Measurements from ENCODE around the gene ZNF367. TPM values are rescaled to one million over a fixed set of nuclear protein-coding genes. Genes with fewer than 3 reads are reported as not detected.

ZNF367 gene
- total RNA-seq, 1 donor from 2014 or later, result 4.3 TPM

DNA sequence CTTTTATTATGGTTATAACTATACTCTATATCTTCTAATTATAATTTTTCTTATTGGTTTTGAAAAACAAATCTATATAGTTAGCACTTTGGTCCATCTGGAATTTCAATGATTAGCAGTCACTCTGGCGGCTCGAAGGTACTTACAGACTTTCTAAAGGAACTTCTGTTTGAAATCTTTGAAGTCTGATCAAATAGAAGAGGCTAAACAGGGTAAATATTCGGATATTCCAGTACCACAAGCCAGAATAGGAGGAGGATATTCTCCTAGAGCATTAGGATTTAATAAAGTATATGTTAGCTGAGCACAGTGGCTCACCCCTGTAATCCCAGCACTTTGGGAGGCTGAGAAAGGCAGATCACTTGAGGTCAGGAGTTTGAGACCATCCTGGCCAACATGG is 77.5 kb downstream of the ZNF367 start:
- Mint-ChIP-seq H3K27me3 (no peaks in the 10 kb centered on the region), H3K9me3 (no peaks in the 10 kb centered on the region), H3K27ac (no peak overlapping the region), H3K4me1 (no peaks in the 10 kb centered on the region), H3K36me3 (ENCODE audit: low read depth) (no peaks in the 10 kb centered on the region), H3K4me3 (no peak overlapping the region)
- DNase-seq, result no peak
- TF ChIP-seq, protein P1, sequence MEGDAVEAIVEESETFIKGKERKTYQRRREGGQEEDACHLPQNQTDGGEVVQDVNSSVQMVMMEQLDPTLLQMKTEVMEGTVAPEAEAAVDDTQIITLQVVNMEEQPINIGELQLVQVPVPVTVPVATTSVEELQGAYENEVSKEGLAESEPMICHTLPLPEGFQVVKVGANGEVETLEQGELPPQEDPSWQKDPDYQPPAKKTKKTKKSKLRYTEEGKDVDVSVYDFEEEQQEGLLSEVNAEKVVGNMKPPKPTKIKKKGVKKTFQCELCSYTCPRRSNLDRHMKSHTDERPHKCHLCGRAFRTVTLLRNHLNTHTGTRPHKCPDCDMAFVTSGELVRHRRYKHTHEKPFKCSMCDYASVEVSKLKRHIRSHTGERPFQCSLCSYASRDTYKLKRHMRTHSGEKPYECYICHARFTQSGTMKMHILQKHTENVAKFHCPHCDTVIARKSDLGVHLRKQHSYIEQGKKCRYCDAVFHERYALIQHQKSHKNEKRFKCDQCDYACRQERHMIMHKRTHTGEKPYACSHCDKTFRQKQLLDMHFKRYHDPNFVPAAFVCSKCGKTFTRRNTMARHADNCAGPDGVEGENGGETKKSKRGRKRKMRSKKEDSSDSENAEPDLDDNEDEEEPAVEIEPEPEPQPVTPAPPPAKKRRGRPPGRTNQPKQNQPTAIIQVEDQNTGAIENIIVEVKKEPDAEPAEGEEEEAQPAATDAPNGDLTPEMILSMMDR (IDR thresholded peaks at IDR 0.05), result no peak
- intact Hi-C loops (cut with micrococcal nuclease), result no loop called here
- POLR2A ChIA-PET, result interaction anchor here (0.5 kb wide), 1 partner anchor 9 kb away, joined by 5 read pairs; no protein-coding TSS in a partner anchor
- ATAC-seq (ENCODE audit: low read depth), result no peak
- CTCF ChIA-PET, result no interaction called here

DNA sequence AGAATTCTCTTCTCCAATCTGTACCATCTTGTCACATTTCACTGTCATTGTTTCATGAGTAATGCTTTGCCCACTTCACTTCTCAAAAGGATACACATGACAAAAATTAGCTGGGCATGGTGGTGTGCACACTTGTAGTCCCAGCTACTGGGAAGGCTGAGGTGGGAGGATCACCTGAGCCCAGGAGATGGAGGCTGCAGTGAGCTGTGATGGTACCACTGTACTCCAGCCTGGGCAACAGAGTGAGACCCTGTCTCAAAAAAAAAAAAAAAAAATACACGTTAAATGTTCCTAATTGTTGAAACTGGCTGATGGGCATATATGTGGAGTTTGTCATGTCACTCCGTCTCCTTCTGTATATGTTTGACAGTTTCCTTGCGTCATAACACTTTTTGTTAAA is 79.9 kb downstream of the ZNF367 start:
- Mint-ChIP-seq H3K27me3 (no peaks in the 10 kb centered on the region), H3K27ac (no peak overlapping the region)
- POLR2A ChIA-PET, result no interaction called here

More for the DNA sequence above, 79.9 kb downstream of the ZNF367 start:
- intact Hi-C loops (cut with micrococcal nuclease), result no loop called here
- TF ChIP-seq, protein P1 (IDR thresholded peaks at IDR 0.05), result no peak
- CTCF ChIA-PET, result interaction anchor here (1.4 kb wide), 1 partner anchor 10 kb away, joined by 3 read pairs; no protein-coding TSS in a partner anchor
- no peak for ATAC-seq (ENCODE audit: low read depth)
- Mint-ChIP-seq H3K4me3 (no peak overlapping the region), H3K4me1 (no peaks in the 10 kb centered on the region), H3K36me3 (ENCODE audit: low read depth) (no peaks in the 10 kb centered on the region), H3K9me3 (no peaks in the 10 kb centered on the region)
- DNase-seq, result no peak

Other genes starting within 250 kb of the ZNF367 start
- not detected in 2 replicates for gene HSD17B3, start 116.2 kb downstream of the ZNF367 start, total RNA-seq
- 9.3 and 10.9 TPM in 2 replicates for gene SLC35D2, start 34.7 kb downstream of the ZNF367 start, total RNA-seq
- 8.1 TPM in 2 replicates for gene HABP4, start 31.8 kb upstream of the ZNF367 start, total RNA-seq
- gene CDC14B, start 201.5 kb upstream of the ZNF367 start, total RNA-seq, result 1.3 and 2.5 TPM in 2 replicates
- 11.7 and 12.6 TPM in 2 replicates for gene PRXL2C, start 236.9 kb upstream of the ZNF367 start, total RNA-seq

Measured in activated B cell treated with CpG ODN at 0.5 μM for 24 hours (primary cell).